Upper lobe of right lung (tissue), 1 donor: ENCODE results near the gene DUSP19. TPM values are rescaled to one million over a fixed set of nuclear protein-coding genes. Genes with fewer than 3 reads are reported as not detected.

Experiments
- ATAC-seq: fragments of 200-7000 bp; cut with Tn5 transposase; one replicate; pipeline ENCODE4 v1.9.1; 2020; ENCODE audit warnings: mild to moderate bottlenecking, moderate library complexity
- DNase-seq: peaks from one replicate; pipeline ENCODE4 v3.0.0-alpha.2; 2020
- H3K27ac ChIP-seq: fragments of 200-600 bp; one replicate; pipeline ENCODE4 v1.8.0; 2022
- H3K27me3 ChIP-seq: fragments of 200-600 bp; one replicate; pipeline ENCODE4 v1.8.0; 2022; ENCODE audit warnings: mild to moderate bottlenecking
- H3K36me3 ChIP-seq: fragments of 200-600 bp; one replicate; pipeline ENCODE4 v1.8.0; 2022
- H3K4me1 ChIP-seq: fragments of 200-600 bp; one replicate; pipeline ENCODE4 v1.8.0; 2022
- H3K4me3 ChIP-seq: fragments of 200-600 bp; one replicate; pipeline ENCODE4 v1.8.0; 2022; ENCODE audit warnings: mild to moderate bottlenecking
- H3K9me3 ChIP-seq: fragments of 200-600 bp; one replicate; pipeline ENCODE4 v1.8.0; 2022
- CTCF ChIP-seq: fragments of 200-600 bp; IDR thresholded peaks from one replicate; pipeline ENCODE4 v1.8.0; 2022; ENCODE audit warnings: antibody characterized with exemption
- intact Hi-C: fragments of 100-400 bp; cut with DNase I; formaldehyde crosslinking; loops from one replicate; pipeline ENCODE4 v1.11.0; 2022
- total RNA-seq: library from RNA; stranded (reverse); fragmentation: NEBNext Ultra II Directional; extraction: Animal tissue kit (Norgen Biotek cat#: 25700); gene quantifications from one replicate; pipeline ENCODE4 v1.2.1, GENCODE V29; 2021
- donor health status: DM: no; HTN: yes; CAD: no; lungs with severe emphysema.

Gene DUSP19
- total RNA-seq, 1 donor from 2014 or later: 3.0 TPM

GRCh38 chr2:183072177-183072576, 6.4 kb upstream of the DUSP19 start:
- DNase-seq (no peak), ATAC-seq (no peak)
- intact Hi-C loops: no loop called here
- no peaks in the 10 kb centered on the region for H3K36me3 ChIP-seq
- no peak for TF ChIP-seq CTCF
- no peak overlapping the region for H3K4me3 ChIP-seq
- no peaks in the 10 kb centered on the region for H3K9me3 ChIP-seq
- no peak overlapping the region for H3K27ac ChIP-seq
- no peaks in the 10 kb centered on the region for H3K4me1 ChIP-seq
- H3K27me3 ChIP-seq: no peaks in the 10 kb centered on the region

- peaks cover 5% of the 10 kb centered on the region for H3K4me1 ChIP-seq
- no peak for TF ChIP-seq CTCF
- no peaks in the 10 kb centered on the region for H3K36me3 ChIP-seq
- ATAC-seq: peak; percentile 78
- H3K4me3 ChIP-seq: peak overlapping the region; percentile 76
- peak overlapping the region; percentile 78 for H3K27ac ChIP-seq
- intact Hi-C loops: no loop called here
- H3K27me3 ChIP-seq: no peaks in the 10 kb centered on the region
- no peak for DNase-seq
- no peaks in the 10 kb centered on the region for H3K9me3 ChIP-seq
These were observed 434 bp upstream of the DUSP19 start for GRCh38 chr2:183078163-183078463.

GRCh38 chr2:183079139-183079775, 710 bp downstream of the DUSP19 start:
- intact Hi-C loops: no loop called here
- Histone ChIP-seq H3K27ac (peak overlapping the region; percentile 78), H3K27me3 (no peaks in the 10 kb centered on the region), H3K36me3 (no peaks in the 10 kb centered on the region), H3K4me1 (peaks cover 5% of the 10 kb centered on the region), H3K9me3 (no peaks in the 10 kb centered on the region), H3K4me3 (peak overlapping the region; percentile 76)
- ATAC-seq (peak; percentile 9), DNase-seq (no peak)
- TF ChIP-seq CTCF: no peak

GRCh38 chr2:183081911-183082310, 3.4 kb downstream of the DUSP19 start:
- DNase-seq (no peak), ATAC-seq (peak; percentile 32)
- Histone ChIP-seq H3K36me3 (no peaks in the 10 kb centered on the region), H3K4me3 (no peak overlapping the region), H3K4me1 (peaks cover 5% of the 10 kb centered on the region), H3K9me3 (no peaks in the 10 kb centered on the region), H3K27ac (no peak overlapping the region), H3K27me3 (no peaks in the 10 kb centered on the region)
- TF ChIP-seq CTCF: no peak
- intact Hi-C loops: no loop called here

- ATAC-seq: no peak
- Histone ChIP-seq H3K36me3 (no peaks in the 10 kb centered on the region), H3K9me3 (no peaks in the 10 kb centered on the region), H3K27me3 (no peaks in the 10 kb centered on the region), H3K4me1 (no peaks in the 10 kb centered on the region), H3K27ac (no peak overlapping the region), H3K4me3 (no peak overlapping the region)
- DNase-seq: no peak
- intact Hi-C loops: no loop called here
- no peak for TF ChIP-seq CTCF
These were observed 9.5 kb downstream of the DUSP19 start for GRCh38 chr2:183088061-183088460.
